MM.1S (cell line): ENCODE measurements around the gene RALGPS2.

ENCODE experiments used
- CTCF ChIP-seq: fragments of 300-600 bp; sonication (generic); IDR thresholded peaks from 2 replicates; pipeline ENCODE4 v1.5.1; 2016; ENCODE audit warnings: antibody characterized with exemption, low read length, mixed read lengths
- EZH2phosphoT487 ChIP-seq: fragments of 300-600 bp; sonication (generic); IDR thresholded peaks from 2 replicates; pipeline ENCODE4 v1.6.1; 2018; ENCODE audit warnings: antibody characterized with exemption, low read length

DNA sequence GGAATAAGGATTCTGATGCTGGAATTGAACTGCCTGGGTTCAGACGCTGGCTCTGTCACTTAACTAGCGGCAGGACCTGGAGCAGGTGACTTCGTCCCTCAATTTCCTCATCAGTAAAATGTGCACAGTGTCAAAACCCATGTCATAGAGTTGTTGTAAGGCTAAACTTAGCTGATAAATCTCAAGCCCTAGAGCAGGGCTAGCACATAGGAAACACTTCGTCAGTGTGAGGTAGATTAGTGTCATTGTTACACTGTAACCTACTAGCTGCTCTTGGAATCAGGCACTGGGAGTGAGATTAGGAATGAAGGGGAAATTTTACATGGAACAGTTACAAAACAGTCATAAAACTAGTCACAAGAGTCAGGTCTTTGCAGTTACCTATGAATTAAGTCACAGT is 202.0 kb downstream of the RALGPS2 start:
- TF ChIP-seq EZH2phosphoT487: no peak
- TF ChIP-seq CTCF: no peak
